Fibroblast of villous mesenchyme (primary cell): ENCODE results near the gene GP1BA. TPM values are rescaled to one million over a fixed set of nuclear protein-coding genes. Genes with fewer than 3 reads are reported as not detected.

Experiments used
- DNase-seq: peaks from one replicate; pipeline ENCODE4 v3.0.0-alpha.2; 2010; ENCODE audit warnings: low read depth
- H3K4me3 ChIP-seq: 2 replicates; pipeline ENCODE4 v1.5.1; 2011; ENCODE audit warnings: low read depth, mild to moderate bottlenecking, low read length
- total RNA-seq: library from RNA; depleted of rRNA; stranded (reverse); fragments of >200 nt; gene quantifications from 2 replicates; pipeline ENCODE4 v1.2.3, GENCODE V29; 2012
- TF ChIP-seq, protein P1 (sequence below): IDR thresholded peaks from 2 replicates; pipeline ENCODE4 v1.5.1; 2012; ENCODE audit warnings: low read depth, mild to moderate bottlenecking, low read length; ENCODE audit not compliant: insufficient read depth

Gene GP1BA
- total RNA-seq, 1 donor: not detected

DNA sequence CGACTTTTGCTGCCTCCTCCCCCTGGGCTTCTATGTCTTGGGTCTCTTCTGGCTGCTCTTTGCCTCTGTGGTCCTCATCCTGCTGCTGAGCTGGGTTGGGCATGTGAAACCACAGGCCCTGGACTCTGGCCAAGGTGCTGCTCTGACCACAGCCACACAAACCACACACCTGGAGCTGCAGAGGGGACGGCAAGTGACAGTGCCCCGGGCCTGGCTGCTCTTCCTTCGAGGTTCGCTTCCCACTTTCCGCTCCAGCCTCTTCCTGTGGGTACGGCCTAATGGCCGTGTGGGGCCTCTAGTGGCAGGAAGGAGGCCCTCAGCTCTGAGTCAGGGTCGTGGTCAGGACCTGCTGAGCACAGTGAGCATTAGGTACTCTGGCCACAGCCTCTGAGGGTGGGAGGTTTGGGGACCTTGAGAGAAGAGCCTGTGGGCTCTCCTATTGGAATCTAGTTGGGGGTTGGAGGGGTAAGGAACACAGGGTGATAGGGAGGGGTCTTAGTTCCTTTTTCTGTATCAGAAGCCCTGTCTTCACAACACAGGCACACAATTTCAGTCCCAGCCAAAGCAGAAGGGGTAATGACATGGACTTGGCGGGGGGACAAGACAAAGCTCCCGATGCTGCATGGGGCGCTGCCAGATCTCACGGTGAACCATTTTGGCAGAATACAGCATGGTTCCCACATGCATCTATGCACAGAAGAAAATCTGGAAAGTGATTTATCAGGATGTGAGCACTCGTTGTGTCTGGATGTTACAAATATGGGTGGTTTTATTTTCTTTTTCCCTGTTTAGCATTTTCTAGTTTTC is 2.3 kb downstream of the GP1BA start:
- DNase-seq: peak; percentile 42
- TF ChIP-seq, protein P1, sequence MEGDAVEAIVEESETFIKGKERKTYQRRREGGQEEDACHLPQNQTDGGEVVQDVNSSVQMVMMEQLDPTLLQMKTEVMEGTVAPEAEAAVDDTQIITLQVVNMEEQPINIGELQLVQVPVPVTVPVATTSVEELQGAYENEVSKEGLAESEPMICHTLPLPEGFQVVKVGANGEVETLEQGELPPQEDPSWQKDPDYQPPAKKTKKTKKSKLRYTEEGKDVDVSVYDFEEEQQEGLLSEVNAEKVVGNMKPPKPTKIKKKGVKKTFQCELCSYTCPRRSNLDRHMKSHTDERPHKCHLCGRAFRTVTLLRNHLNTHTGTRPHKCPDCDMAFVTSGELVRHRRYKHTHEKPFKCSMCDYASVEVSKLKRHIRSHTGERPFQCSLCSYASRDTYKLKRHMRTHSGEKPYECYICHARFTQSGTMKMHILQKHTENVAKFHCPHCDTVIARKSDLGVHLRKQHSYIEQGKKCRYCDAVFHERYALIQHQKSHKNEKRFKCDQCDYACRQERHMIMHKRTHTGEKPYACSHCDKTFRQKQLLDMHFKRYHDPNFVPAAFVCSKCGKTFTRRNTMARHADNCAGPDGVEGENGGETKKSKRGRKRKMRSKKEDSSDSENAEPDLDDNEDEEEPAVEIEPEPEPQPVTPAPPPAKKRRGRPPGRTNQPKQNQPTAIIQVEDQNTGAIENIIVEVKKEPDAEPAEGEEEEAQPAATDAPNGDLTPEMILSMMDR: peak; percentile 52

DNA sequence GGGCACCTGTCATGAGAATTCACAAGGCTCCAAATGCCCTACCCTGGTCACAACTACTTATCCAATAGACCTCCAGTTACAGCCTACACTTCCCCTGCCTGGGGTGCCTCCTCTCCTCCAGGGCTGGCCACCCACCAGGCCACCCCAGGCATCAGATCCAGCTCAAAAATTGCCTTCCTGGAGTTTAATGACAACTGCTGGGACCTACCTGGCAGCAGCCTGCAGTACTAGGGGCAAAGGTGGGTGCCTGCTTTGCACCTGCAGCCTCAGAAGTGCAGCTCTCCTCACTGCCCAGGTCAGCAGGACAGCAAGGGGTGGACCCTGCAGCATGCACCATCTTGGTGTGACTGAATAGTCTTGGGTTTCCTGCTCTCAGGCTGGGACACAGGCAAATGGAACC is 3.6 kb downstream of the GP1BA start:
- TF ChIP-seq, protein P1: no peak
- no peak overlapping the region for H3K4me3 ChIP-seq
- no peak for DNase-seq

More for the DNA sequence above, 2.3 kb downstream of the GP1BA start:
- H3K4me3 ChIP-seq: no peak overlapping the region

DNA sequence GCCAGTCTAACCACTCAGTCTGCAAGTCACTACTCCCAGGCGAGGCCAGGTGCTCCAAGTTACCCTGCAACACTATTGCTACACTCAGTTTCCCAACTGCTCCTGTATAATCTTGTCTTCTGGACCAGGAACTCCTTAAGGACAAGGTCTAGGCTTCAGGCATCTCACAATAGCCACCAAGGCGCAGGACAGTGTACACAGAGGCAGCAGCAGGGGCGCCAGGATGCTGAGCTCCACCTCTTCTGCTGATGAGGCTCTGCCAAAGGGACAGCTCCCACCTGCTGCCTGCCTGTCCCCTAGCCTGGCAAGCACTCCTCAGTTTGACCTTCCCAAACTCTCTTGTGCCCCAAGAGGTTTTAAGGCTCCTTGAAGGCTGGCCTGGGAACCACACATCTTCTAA is 4.4 kb downstream of the GP1BA start:
- DNase-seq: no peak

DNA sequence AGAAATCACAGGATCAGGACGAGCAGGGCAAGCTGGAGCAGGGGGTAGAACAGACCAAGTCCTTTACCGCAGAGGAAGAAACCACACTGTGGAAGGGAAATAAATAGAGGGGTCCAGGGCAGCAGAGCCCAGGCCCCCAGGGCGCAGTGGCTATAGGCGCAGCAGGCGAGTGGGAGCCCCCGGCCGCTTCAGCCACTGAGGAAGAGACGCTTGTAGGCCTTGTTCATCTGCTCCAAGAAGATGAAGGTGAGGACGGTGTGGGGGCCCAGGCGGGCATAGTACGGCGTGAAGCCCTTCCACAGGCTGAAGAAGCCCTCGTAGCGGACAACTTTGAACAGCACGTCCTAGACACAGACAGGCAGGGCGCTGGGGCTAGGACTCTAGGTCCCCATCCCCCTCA is 5.5 kb downstream of the GP1BA start:
- DNase-seq: no peak
- TF ChIP-seq, protein P1: no peak
- H3K4me3 ChIP-seq: no peak overlapping the region

More for the DNA sequence above, 4.4 kb downstream of the GP1BA start:
- no peak overlapping the region for H3K4me3 ChIP-seq
- TF ChIP-seq, protein P1: no peak

DNA sequence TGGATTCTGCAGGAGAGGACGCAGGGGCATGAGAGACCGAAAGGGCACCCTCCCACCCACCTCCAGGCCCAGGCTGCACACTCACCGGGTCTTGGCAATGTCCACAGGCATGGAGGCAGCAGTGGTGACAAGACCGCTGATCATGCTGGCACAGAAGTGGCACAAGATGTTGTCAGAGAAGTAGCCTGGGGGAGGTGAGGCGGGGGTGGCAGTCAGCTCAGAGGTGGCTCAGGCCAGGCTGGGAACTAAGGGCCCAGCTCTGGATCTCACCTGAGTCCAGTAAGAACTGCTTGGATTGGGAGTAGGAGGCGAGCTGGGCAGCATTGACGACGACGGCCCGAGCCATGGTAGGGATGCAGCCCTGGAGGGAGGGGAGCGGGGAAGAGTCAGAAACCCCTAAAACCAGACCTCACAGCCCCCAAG is 6.0 kb downstream of the GP1BA start:
- no peak for DNase-seq
- H3K4me3 ChIP-seq: no peak overlapping the region
- TF ChIP-seq, protein P1: no peak

DNA sequence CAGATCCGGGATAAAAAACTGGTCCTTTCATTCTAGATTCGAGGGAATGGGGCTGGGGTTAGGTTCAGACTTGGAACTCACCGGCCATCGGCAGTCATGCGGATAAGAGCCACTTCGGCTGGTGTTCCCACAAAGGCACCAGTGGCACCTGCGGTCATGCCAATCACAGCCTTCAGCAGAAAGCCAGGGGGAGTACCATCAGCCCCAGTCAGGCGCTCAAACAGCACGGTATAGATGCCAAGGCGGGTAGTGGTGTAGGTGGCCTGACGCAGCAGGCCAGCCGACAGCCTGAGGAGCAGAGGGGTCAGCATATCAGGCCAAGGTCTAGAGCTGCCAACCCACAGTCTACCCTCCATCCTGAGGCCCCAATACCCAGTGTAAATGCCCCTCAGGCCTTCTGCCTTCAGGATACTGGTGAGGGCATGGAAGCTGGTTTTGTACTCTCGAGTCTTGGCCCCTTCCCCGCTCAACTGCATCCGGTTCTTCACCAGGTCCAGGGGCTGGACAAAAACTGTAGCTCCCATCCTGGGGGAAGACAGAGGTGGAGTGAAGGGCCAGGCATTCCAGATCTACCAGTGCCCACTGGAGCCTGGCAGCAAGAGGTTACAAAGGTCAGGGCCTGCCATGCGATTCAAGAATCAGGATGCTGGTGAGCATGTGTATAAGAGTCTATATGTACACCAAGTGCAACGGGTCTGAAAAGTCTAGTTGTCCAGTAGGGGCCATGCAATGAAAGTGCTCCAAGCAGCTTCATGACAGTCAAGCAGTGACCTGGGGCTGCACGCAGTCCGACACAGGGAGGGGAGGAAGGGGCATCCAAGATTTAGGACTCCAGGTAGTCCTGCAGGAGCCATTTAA is 6.8 kb downstream of the GP1BA start:
- H3K4me3 ChIP-seq: peak overlapping the region; percentile 96
- DNase-seq: no peak
- TF ChIP-seq, protein P1: no peak
